HCT116 (cell line): ENCODE results near the gene ZNF678.

Experiments
- CBX3 ChIP-seq: IDR thresholded peaks from 2 replicates; pipeline ENCODE4 v1.6.1; 2012; ENCODE audit warnings: low read depth
- RAD21 ChIP-seq: IDR thresholded peaks from 2 replicates; pipeline ENCODE4 v1.6.1; 2012; ENCODE audit warnings: low read depth, mild to moderate bottlenecking
- ZNF274 ChIP-seq: fragments of 200-500 bp; sonication (Bioruptor generic); IDR thresholded peaks from 2 replicates; pipeline ENCODE4 v1.6.1; 2014; ENCODE audit warnings: mild to moderate bottlenecking, low read depth, low read length, inconsistent platforms

- TF ChIP-seq RAD21 (no peak), ZNF274 (no peak), CBX3 (no peak)
These were observed 72.2 kb downstream of the ZNF678 start for GRCh38 chr1:227635596-227635995.
